ENCODE results near the gene MAP3K1.
"Not testable (repeated sequence)": the region's sequence is repeated elsewhere in the genome, so short reads cannot be mapped to it uniquely, and the experiment has no call there.

MAP3K1 gene

DNA sequence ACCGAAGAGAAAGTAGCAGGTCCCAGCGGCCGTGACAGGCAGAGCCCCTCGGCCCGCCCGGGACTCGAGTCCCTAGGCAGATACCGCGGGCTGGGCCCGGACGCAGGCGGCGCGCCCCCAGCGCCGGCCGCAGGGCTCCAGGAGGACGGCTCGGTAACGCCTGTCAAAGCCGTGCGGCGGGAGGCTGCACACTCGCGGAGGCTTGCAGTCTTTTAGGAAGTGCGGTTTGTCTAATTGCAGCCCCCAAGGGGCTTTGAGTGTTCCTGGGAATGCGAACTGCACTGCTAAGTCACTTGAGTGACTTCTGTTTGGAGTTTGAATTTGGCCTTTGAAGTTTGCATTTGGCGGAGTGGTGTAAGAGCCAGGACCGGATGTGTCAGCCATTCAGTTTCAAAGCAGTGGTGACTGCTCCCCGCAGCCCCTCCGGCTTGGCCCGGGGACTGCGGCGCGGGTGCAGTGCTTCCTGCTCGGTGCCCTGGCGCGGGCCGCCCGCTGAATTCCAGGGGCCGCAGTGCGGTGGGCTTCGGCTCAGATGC is 1.3 kb downstream of the MAP3K1 start:
- DNase-seq (ENCODE audit: low read depth): no peak

GRCh38 chr5:56817263-56818014 is 2.1 kb downstream of the MAP3K1 start:
- no peak for DNase-seq (ENCODE audit: low read depth)

DNA sequence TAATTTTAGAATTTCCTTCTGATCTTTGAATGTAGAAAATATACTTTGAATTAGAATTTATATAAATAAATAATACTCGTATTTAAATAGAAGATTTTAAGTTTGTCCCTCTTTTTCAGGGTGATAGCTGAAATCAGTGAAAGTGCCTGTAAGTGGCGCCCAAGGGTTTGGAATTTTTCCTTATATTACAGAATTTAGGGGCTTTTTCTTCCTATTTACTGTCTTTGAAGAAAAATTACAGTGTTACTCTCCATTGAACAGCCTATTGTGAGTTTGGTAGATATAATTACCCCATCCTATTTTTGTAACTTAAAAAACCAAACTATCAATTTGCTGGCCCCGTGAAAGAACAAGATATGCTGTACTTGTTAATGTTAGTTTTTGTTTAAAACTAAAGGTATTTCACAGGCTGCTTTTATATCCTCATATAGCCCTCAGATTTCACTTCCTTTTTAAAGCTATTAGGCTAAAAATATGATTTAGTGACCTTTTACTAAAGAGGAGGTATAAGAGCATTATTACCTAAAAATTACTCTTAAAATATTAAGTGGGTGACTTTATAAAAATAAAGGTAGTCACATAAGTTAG is 3.2 kb downstream of the MAP3K1 start:
- DNase-seq (ENCODE audit: low read depth): no peak

GRCh38 chr5:56819060-56819881 is 3.9 kb downstream of the MAP3K1 start:
- DNase-seq (ENCODE audit: low read depth): no peak

DNA sequence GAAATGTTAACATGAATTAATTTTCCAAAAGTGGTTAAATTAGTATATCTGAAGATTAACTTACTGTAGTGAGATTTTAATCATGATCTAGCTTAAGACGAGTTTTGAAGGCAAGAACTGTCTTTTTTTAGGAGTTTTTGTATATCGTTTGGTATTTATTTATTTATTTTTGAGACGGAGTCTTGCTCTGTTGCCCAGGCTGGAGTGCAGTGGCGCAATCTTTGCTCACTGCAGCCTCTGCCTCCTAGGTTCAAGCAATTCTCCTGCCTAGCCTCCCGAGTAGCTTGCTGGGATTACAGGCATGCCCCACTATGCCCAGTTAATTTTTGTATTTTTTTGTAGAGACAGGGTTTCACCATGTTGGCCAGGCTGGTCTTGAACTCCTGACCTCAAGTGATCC is 6.5 kb downstream of the MAP3K1 start:
- not testable (repeated sequence) for DNase-seq (ENCODE audit: low read depth)

GRCh38 chr5:56822981-56823380 is 7.6 kb downstream of the MAP3K1 start:
- DNase-seq (ENCODE audit: low read depth): no peak

DNA sequence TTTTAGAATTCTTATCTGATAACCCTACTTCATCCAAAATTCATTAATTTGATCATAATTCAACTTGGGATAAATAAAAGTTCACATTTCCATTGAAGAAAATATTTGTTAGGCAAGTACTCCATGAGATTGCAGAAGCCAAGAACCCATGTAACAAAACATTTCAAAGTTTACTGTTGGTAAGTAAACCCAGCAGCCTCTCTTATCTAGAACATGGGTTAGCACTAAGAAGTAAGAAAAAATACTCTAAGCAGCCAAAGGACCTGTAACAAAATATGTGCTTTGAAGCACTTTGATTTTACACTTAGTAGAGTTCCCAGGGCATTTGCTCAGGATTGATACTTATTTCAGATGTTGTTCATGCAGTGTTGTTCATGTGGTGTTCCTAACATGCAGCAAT is 8.7 kb downstream of the MAP3K1 start:
- no peak for DNase-seq (ENCODE audit: low read depth)

DNA sequence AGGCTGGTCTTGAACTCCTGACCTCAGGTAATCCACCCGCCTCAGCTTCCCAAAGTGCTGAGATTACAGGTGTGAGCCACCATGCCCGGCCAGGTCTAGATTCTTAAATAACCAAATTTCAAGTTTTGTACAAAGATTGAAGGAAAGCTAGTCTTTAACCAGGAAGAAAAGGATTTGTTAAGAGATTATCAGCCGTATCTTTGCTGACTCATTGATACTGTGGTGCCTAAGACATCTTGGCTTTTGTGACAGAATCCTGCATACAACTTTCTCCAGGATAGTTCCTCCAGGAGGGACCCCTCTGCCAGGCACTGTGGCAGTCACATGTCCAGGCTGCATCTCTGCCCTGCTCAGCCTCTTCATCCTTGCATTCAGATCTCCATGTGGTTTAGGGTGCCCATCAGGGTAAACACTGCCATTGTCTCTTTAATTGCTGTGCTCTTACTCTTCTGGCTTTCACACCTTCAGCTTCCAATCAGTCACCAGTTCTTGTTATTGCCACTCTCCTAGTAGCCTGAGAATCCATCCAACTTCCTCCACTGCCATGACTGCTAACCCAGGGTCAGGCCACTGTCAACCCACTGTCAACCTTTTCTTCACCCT is 10.0 kb downstream of the MAP3K1 start:
- no peak for DNase-seq (ENCODE audit: low read depth)

GRCh38 chr5:56827049-56827448 is 11.7 kb downstream of the MAP3K1 start:
- no peak for DNase-seq (ENCODE audit: low read depth)

DNA sequence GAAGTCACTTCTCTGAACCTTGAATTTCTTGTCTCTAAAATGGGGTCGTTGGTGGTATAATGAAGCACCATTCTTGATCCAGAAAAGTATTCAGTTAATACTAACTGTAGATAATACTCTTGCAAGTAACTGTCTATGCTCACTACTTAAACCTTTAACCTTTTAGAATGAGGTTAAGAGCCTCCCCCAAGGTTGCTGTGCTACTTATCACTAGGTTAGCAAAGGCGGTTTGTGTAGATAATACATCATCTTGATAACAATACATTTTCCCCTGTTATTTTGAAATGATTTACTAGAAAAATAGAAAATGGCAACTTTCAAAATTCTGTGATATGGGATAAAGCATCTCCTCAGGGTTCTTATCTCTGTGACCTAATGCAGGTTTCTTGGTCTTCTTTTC is 12.6 kb downstream of the MAP3K1 start:
- no peak for DNase-seq (ENCODE audit: low read depth)

DNA sequence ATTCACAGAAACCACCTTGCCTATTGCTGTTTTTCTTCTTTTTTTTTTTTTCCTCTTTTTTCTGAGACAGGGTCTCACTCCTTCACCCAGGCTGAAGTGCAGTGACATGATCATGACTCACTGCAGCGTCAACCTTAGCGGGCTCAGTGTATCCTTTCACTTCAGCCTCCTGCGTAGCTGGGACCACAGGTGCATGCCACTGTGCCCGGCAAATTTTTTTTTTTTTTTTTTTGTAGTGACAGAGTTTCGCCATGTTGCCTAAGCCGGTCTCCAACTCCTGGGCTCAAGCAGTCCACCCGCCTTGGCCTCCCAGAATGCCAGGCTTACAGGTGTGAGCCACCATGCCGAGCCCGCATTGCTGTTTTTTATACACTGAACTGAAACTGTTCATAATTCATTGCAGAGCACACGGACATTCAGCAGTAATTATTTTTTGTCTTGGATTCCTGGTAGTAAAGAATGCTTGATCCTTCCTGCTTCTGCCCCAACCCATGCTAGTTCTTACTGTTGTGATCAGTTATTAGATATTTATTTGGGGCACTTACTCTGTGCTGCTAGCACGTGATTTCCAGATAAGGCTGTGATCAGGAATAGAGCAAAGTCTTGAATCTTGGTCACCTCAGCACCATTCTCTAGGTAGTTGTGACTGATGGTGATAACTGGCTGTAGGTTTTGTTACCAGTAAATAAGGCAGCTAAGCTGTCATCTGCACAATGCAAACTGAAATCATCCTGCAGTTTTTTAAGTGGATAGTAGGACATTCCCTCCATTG is 14.0 kb downstream of the MAP3K1 start:
- DNase-seq (ENCODE audit: low read depth): peak; percentile 36

DNA sequence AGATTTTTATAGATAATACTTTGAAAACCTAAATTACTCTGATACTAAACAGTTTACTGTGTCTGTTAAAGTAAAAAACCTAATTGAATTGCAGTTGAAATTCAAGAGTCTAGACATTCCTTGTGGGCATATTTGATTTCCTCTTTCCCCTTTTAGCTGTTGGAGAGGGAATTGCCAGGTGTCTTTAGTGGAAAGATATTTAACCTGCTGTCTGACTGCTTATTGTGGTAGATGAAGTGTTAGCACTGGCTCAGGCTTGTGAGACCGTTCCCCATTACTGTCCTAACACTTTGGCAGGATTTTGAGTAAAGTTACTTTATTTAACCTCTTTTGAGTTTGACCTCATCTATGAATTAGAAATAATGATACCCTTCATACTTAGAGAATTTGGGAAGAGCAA is 16.4 kb downstream of the MAP3K1 start:
- DNase-seq (ENCODE audit: low read depth): no peak

DNA sequence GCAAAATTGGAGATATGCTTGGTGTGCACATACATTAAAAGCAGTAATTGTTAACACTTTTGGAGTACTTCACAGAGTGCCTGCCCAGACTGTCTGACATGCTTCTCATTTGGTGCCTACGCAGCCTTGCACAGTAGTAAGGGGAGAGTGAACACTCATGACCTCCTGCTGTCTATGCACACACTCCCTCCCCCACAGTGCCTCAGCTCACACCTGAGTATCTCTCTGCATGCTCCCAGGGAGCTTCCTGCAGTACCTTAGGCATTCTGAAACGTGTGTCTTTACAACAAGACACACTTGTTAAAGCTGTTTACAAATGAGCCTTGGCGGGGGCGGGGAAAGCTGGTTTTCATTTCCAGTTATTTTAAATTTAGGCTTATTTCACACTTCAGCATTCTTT is 18.0 kb downstream of the MAP3K1 start:
- DNase-seq (ENCODE audit: low read depth): no peak

DNA sequence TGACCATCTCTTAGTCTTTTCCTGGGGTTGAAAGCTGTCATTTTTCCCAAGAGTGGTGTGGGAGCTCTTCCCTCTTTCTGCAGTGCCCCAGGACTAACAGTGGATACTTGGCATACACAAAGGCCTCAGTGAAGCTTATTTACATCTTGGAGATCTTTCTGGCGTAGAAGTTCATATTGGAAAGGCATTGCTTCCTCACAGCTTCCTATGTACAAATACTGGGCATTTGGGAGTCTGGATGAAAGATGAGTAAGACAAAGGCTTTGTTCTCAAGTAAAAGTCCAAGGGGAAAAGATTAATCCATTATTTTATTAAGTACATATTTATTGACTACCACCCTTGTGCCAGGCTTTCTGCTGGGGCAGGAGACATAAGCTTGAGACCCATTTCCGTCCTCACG is 22.0 kb downstream of the MAP3K1 start:
- no peak for DNase-seq (ENCODE audit: low read depth)

DNA sequence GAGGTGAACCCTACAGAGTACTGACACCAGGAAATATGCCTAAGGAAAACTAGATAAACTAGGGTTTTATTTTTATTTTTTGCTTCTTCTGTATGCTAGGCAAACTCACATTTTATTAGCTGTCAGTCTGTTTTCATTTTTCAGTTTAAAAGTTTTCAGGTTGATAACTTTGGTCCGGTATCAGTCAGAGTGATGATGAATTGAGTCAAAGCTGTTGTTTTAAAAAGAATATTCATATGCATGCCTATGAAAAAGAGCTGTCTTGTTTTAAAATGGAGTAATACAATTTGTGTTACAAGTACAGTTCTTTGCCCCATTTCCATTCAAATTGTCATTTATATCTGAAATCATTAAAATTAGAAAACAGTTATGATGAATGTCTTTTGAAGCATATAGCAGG is 22.6 kb downstream of the MAP3K1 start:
- DNase-seq (ENCODE audit: low read depth): no peak

DNA sequence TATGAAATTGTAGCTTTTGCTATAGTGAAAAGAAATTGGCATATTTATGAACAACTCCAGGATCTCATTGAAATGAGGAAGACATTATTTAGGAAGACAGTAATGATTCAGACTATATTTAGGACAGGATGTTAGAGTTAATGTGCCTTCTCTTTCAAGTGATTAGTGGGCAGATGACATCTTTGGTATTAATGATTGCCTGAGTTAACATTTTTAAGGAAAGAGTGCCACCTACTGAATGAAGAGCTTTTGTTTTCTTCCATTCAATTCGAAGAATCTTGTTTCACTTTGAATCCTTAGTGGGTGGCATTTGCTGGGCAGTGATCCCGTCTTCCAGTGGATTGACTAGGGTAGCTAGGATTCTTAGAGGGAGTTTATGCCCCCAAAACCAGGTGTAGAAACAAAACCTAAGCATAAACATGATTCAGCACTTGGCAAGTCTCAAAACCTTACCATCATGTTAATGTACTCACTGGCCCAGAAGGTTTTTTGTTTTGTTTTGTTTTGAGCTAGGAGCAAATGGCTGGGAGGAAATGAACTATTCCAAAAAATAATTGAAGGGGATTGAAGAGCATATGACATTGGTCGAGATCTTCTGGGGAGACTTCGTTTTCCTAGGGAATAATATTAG is 23.2 kb downstream of the MAP3K1 start:
- DNase-seq (ENCODE audit: low read depth): no peak

DNA sequence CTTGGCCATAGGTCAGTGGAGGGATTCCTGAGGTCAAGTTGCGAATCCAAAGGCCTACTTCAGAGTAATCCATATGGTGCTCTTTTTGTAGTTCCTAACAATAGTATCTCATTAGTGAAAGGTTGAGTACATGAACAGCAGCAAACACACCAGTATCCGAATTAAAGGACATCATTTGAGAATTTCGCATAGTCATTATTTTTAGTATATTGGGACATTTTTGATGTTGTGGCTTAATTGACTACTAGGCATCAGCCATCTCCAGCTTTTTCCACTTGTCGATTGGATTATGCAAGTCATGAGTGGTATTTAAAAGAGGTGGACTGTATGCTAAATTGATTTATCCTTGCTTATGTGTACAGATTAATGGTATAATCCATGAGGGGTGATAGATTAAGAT is 23.7 kb downstream of the MAP3K1 start:
- DNase-seq (ENCODE audit: low read depth): no peak

- no peak for DNase-seq (ENCODE audit: low read depth)
These were observed 25.2 kb downstream of the MAP3K1 start for GRCh38 chr5:56840597-56840996.

- DNase-seq (ENCODE audit: low read depth): no peak
These were observed 29.9 kb downstream of the MAP3K1 start for GRCh38 chr5:56845277-56845676.

DNA sequence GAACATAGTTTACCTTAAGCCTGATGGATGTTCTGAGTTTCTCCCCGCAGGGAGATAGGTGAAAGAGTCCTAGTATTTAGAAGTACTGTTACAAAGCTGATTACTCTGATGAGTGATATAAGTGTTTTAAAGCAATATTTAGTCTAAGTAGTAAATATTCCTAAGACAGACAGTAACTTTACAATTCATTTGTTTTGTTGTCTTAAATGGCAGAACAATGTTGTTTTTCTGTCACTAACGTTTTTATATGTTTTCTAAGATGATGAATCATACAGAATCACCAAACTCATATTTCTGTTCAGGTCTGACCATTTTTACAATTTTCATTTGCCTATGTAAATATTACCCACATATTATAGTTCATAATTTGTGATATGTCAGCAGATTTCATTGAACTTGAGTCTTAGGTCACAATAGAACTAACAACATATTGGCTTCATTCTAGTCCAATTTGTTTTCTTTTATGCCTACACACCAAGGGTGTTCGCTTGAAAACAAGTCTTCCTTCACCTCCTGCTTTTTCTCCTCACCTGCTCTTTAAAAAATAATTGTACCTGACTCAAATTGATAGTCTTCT is 30.6 kb downstream of the MAP3K1 start:
- DNase-seq (ENCODE audit: low read depth): no peak

DNA sequence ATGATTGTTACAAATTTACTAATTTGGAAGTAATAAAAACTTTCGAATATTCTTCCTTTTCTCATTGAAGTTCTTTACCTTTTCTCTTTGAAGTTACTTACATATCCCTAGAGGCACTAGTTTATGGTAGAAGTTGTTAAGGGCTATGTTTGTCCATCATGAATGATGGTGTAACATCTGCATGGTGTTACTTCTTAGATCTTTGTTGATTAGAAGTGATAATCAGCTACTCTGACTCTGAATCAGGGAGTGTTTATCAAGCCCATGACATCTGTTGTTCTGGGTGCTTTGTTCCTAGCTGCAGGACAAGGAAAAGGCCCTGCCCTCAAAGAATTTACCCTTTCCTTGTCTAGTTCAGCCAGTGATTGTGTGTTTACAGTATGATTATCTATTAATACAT is 32.9 kb downstream of the MAP3K1 start:
- DNase-seq (ENCODE audit: low read depth): no peak

Data from stimulated activated CD8-positive, alpha-beta memory T cell treated with anti-CD3 and anti-CD28 coated beads, Interleukin-12 subunit alpha, Interleukin-12 subunit beta, amount 100 ng/mL, for 1 hour (primary cell).